Neural progenitor cell (in vitro differentiated cells): ENCODE measurements around the gene ZNF334. TPM values are rescaled to one million over a fixed set of nuclear protein-coding genes. Genes with fewer than 3 reads are reported as not detected.

Source experiments
- DNase-seq: peaks from one replicate; pipeline ENCODE4 v3.0.0-alpha.2; 2016; ENCODE audit warnings: low spot score
- H2AFZ ChIP-seq: fragments of 200-600 bp; sonication (generic); replicated peaks from 2 replicates; pipeline ENCODE4 v1.6.1; 2016; ENCODE audit warnings: antibody characterized with exemption
- H3F3A ChIP-seq: fragments of 200-600 bp; sonication (generic); 2 replicates; pipeline ENCODE4 v1.6.1; 2016; ENCODE audit warnings: antibody characterized with exemption, low read depth
- H3K27ac ChIP-seq: fragments of 200-600 bp; sonication (generic); 2 replicates; pipeline ENCODE4 v1.5.1; 2016; ENCODE audit warnings: mild to moderate bottlenecking
- H3K27me3 ChIP-seq: fragments of 200-600 bp; sonication (generic); 2 replicates; pipeline ENCODE4 v1.6.1; 2016; ENCODE audit warnings: mild to moderate bottlenecking, moderate library complexity
- H3K36me3 ChIP-seq: fragments of 200-600 bp; sonication (generic); 2 replicates; pipeline ENCODE4 v1.5.1; 2016
- H3K4me1 ChIP-seq: fragments of 200-600 bp; sonication (generic); 2 replicates; pipeline ENCODE4 v1.6.1; 2016; ENCODE audit warnings: mixed run types
- H3K4me2 ChIP-seq: fragments of 200-600 bp; sonication (generic); 2 replicates; pipeline ENCODE4 v1.6.1; 2016
- H3K4me3 ChIP-seq: fragments of 200-600 bp; sonication (generic); 2 replicates; pipeline ENCODE4 v1.5.1; 2016
- H3K79me2 ChIP-seq: fragments of 200-600 bp; sonication (generic); 2 replicates; pipeline ENCODE4 v1.6.1; 2016; ENCODE audit warnings: low read depth
- H3K9ac ChIP-seq: fragments of 200-600 bp; sonication (generic); 2 replicates; pipeline ENCODE4 v1.6.1; 2016
- H3K9me3 ChIP-seq: fragments of 200-600 bp; sonication (generic); 2 replicates; pipeline ENCODE4 v1.5.1; 2016; ENCODE audit warnings: low read depth
- H4K20me1 ChIP-seq: fragments of 200-600 bp; sonication (generic); 2 replicates; pipeline ENCODE4 v1.6.1; 2016; ENCODE audit warnings: low read depth
- H3K27ac Mint-ChIP-seq: 3 replicates; pipeline ENCODE4 v1.8.0; 2021; ENCODE audit warnings: mixed read lengths
- H3K27me3 Mint-ChIP-seq: 2 replicates; pipeline ENCODE4 v1.8.0; 2022; ENCODE audit warnings: low read depth, mild to moderate bottlenecking, inconsistent platforms, moderate library complexity, mixed read lengths; ENCODE audit not compliant: insufficient read depth
- H3K36me3 Mint-ChIP-seq: 3 replicates; pipeline ENCODE4 v1.8.0; 2021; ENCODE audit warnings: mixed read lengths
- H3K4me1 Mint-ChIP-seq: 3 replicates; pipeline ENCODE4 v1.8.0; 2021; ENCODE audit warnings: mixed read lengths
- H3K4me3 Mint-ChIP-seq: 3 replicates; pipeline ENCODE4 v1.8.0; 2021; ENCODE audit warnings: mild to moderate bottlenecking, moderate library complexity, mixed read lengths
- H3K9me3 Mint-ChIP-seq: 3 replicates; pipeline ENCODE4 v1.8.0; 2020; ENCODE audit warnings: mixed read lengths
- CTCF ChIP-seq: fragments of 200-600 bp; sonication (generic); IDR thresholded peaks from 2 replicates; pipeline ENCODE4 v1.5.1; 2017; ENCODE audit warnings: antibody characterized with exemption, mild to moderate bottlenecking
- EZH2 ChIP-seq: fragments of 200-600 bp; sonication (generic); IDR thresholded peaks from 2 replicates; pipeline ENCODE4 v1.6.1; 2017; ENCODE audit warnings: antibody characterized with exemption, mild to moderate bottlenecking, moderate library complexity
- EZH2phosphoT487 ChIP-seq: fragments of 200-600 bp; sonication (generic); IDR thresholded peaks from 2 replicates; pipeline ENCODE4 v1.6.1; 2017; ENCODE audit warnings: antibody characterized with exemption
- total RNA-seq: library from RNA; depleted of rRNA; stranded (reverse); fragments of >200 nt; gene quantifications from 2 replicates; pipeline ENCODE4 v1.2.3, GENCODE V29; 2015; ENCODE audit warnings: low replicate concordance

ZNF334 gene
- total RNA-seq, 1 donor from 2014 or later: 45.9 TPM

- Mint-ChIP-seq H3K9me3 (no peaks in the 10 kb centered on the region), H3K36me3 (no peaks in the 10 kb centered on the region), H3K27ac (no peak overlapping the region), H3K4me1 (no peaks in the 10 kb centered on the region), H3K4me3 (no peak overlapping the region), H3K27me3 (no peaks in the 10 kb centered on the region)
- Histone ChIP-seq H3F3A (no peaks in the 10 kb centered on the region), H4K20me1 (no peaks in the 10 kb centered on the region), H3K4me1 (no peaks in the 10 kb centered on the region), H3K9ac (no peak overlapping the region), H3K4me2 (no peak overlapping the region), H3K9me3 (no peaks in the 10 kb centered on the region), H3K36me3 (no peaks in the 10 kb centered on the region), H3K4me3 (no peak overlapping the region), H3K27ac (no peak overlapping the region), H3K27me3 (no peaks in the 10 kb centered on the region), H3K79me2 (no peaks in the 10 kb centered on the region), H2AFZ (no peak overlapping the region)
- no peak for DNase-seq
- TF ChIP-seq EZH2: no peak
- no peak for TF ChIP-seq EZH2phosphoT487
- TF ChIP-seq CTCF: no peak
Observed at GRCh38 chr20:46477640-46478039, 35.7 kb downstream of the ZNF334 start.

DNA sequence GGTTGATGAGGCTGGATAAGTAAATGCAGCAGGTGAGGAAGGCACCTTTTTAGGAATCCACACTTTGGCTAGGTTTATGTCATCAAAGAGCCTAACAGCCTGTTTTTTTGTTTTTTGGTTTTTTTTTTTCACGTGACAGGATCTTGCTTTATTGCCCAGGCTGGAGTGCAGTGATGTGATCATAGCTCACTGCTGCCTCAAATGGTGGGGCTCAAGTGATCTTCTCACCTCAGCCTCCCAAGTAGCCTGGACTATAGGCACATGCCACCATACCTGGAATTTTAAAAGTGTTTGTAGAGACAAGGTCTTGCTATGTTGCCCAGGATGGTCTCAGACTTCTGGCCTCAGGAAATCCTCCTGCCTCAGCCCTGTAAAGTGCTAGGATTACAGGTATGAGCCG lies 36.1 kb downstream of the ZNF334 start:
- Histone ChIP-seq H3K27ac (no peak overlapping the region), H3K4me2 (no peak overlapping the region), H3F3A (no peaks in the 10 kb centered on the region), H2AFZ (no peak overlapping the region), H3K9me3 (no peaks in the 10 kb centered on the region), H3K9ac (no peak overlapping the region), H3K4me1 (no peaks in the 10 kb centered on the region), H3K79me2 (no peaks in the 10 kb centered on the region), H3K27me3 (no peaks in the 10 kb centered on the region), H4K20me1 (no peaks in the 10 kb centered on the region), H3K4me3 (no peak overlapping the region), H3K36me3 (no peaks in the 10 kb centered on the region)
- H3K4me1 Mint-ChIP-seq: no peaks in the 10 kb centered on the region
- no peak overlapping the region for H3K27ac Mint-ChIP-seq
- H3K9me3 Mint-ChIP-seq: no peaks in the 10 kb centered on the region
- TF ChIP-seq EZH2 (no peak), EZH2phosphoT487 (no peak), CTCF (no peak)
- no peaks in the 10 kb centered on the region for H3K27me3 Mint-ChIP-seq
- H3K4me3 Mint-ChIP-seq: no peak overlapping the region
- DNase-seq: no peak
- H3K36me3 Mint-ChIP-seq: no peaks in the 10 kb centered on the region

GRCh38 chr20:46468508-46468907 lies 44.9 kb downstream of the ZNF334 start:
- H3K27me3 ChIP-seq: no peaks in the 10 kb centered on the region
- no peak overlapping the region for H3K4me3 ChIP-seq
- no peaks in the 10 kb centered on the region for H3F3A ChIP-seq
- H3K27ac Mint-ChIP-seq: no peak overlapping the region
- H3K9ac ChIP-seq: no peak overlapping the region
- H3K4me1 ChIP-seq: no peaks in the 10 kb centered on the region
- H3K36me3 Mint-ChIP-seq: no peaks in the 10 kb centered on the region
- DNase-seq: peak; percentile 26
- no peak for TF ChIP-seq EZH2phosphoT487
- no peak for TF ChIP-seq CTCF
- TF ChIP-seq EZH2: no peak
- no peak overlapping the region for H3K4me3 Mint-ChIP-seq
- H3K9me3 Mint-ChIP-seq: no peaks in the 10 kb centered on the region
- H3K27me3 Mint-ChIP-seq: no peaks in the 10 kb centered on the region
- no peak overlapping the region for H3K27ac ChIP-seq
- H4K20me1 ChIP-seq: no peaks in the 10 kb centered on the region
- H3K9me3 ChIP-seq: no peaks in the 10 kb centered on the region
- H3K4me1 Mint-ChIP-seq: peaks cover 11% of the 10 kb centered on the region
- H3K79me2 ChIP-seq: no peaks in the 10 kb centered on the region
- no peaks in the 10 kb centered on the region for H3K36me3 ChIP-seq
- H2AFZ ChIP-seq: no peak overlapping the region
- no peak overlapping the region for H3K4me2 ChIP-seq
